Panc1 (cell line): ENCODE measurements around the gene UPK2. TPM values are rescaled to one million over a fixed set of nuclear protein-coding genes. Genes with fewer than 3 reads are reported as not detected.

Source experiments
- ATAC-seq: fragments of 200-7000 bp; cut with Tn5 transposase; 2 replicates; pipeline ENCODE4 v1.9.1; 2020; ENCODE audit warnings: mild to moderate bottlenecking, moderate library complexity
- BruUV-seq: library from RNA; stranded (reverse); fragments of 400-500 nt; replicated peaks from 2 replicates; lab custom pipeline; 2021; lab: Mats Ljungman, UMichigan
- CTCF ChIA-PET: fragments of 300-600 bp; sonication (Branson Sonifier 250); formaldehyde crosslinking; loops from one replicate; lab custom pipeline; 2022; ENCODE audit warnings: antibody characterized with exemption; lab: Charles Lee
- POLR2A ChIA-PET: fragments of 300-600 bp; sonication (Branson Sonifier 250); formaldehyde crosslinking; loops from one replicate; lab custom pipeline; 2022; ENCODE audit warnings: antibody characterized with exemption; lab: Charles Lee
- DNase-seq: peaks from one replicate; pipeline ENCODE4 v3.0.0-alpha.2; 2010; ENCODE audit warnings: low read depth, low spot score
- H3K27ac ChIP-seq: 2 replicates; pipeline ENCODE4 v1.5.1; 2011; ENCODE audit warnings: mild to moderate bottlenecking, low read length, inconsistent platforms
- H3K27me3 ChIP-seq: fragments of 200-500 bp; sonication (Bioruptor generic); 2 replicates; pipeline ENCODE4 v1.6.0; 2014; ENCODE audit warnings: low read length, inconsistent platforms; ENCODE audit not compliant: control insufficient read depth, insufficient read depth
- H3K36me3 ChIP-seq: fragments of 200-500 bp; sonication (Bioruptor generic); 2 replicates; pipeline ENCODE4 v1.5.1; 2014; ENCODE audit warnings: inconsistent platforms, mild to moderate bottlenecking, low read length, moderate library complexity; ENCODE audit not compliant: control insufficient read depth, insufficient read depth
- H3K4me1 ChIP-seq: 2 replicates; pipeline ENCODE4 v1.5.1; 2011; ENCODE audit warnings: inconsistent platforms, mild to moderate bottlenecking, low read length, moderate library complexity; ENCODE audit not compliant: control insufficient read depth, insufficient read depth
- H3K4me3 ChIP-seq, 2 experiments: 2 replicates each; pipeline ENCODE4 v1.5.1; 2011 to 2012; ENCODE audit warnings: low read depth in 2 of 2, low read length in 2 of 2, mild to moderate bottlenecking in 2 of 2, inconsistent platforms in 1 of 2, moderate library complexity in 1 of 2
- H3K9me3 ChIP-seq: fragments of 200-500 bp; sonication (Bioruptor generic); 2 replicates; pipeline ENCODE4 v1.5.1; 2014; ENCODE audit warnings: low read depth, mild to moderate bottlenecking, inconsistent platforms, low read length, moderate library complexity; ENCODE audit not compliant: control insufficient read depth, insufficient read depth
- CTCF ChIP-seq: fragments of 450-650 bp; IDR thresholded peaks from 2 replicates; pipeline ENCODE4 v1.5.1; 2017; ENCODE audit warnings: mild to moderate bottlenecking
- POLR2AphosphoS5 ChIP-seq: IDR thresholded peaks from 2 replicates; pipeline ENCODE4 v1.6.1; 2012; ENCODE audit warnings: mild to moderate bottlenecking, low read depth, low read length, moderate library complexity
- REST ChIP-seq, 2 experiments: IDR thresholded peaks; 2 replicates each; pipeline ENCODE4 v1.6.1; 2011 to 2012; ENCODE audit warnings: low read depth in 2 of 2, control low read depth in 1 of 2, low read length in 1 of 2, mild to moderate bottlenecking in 1 of 2, moderate library complexity in 1 of 2; ENCODE audit not compliant: insufficient read depth in 1 of 2
- SIN3A ChIP-seq: IDR thresholded peaks from 2 replicates; pipeline ENCODE4 v1.6.1; 2012; ENCODE audit warnings: low read depth, mild to moderate bottlenecking, low read length, moderate library complexity, borderline replicate concordance; ENCODE audit not compliant: insufficient read depth
- TCF7L2 ChIP-seq: IDR thresholded peaks from 2 replicates; pipeline ENCODE4 v1.6.1; 2011; ENCODE audit warnings: mild to moderate bottlenecking, low read depth, low read length, inconsistent platforms
- in situ Hi-C: cut with HindIII; loops from 2 replicates; pipeline ENCODE4 v1.10.0; 2016; ENCODE audit warnings: low sequenced_read_pairs, low pct_unique_long_range_greater_than_20kb
- intact Hi-C: fragments of 100-400 bp; cut with micrococcal nuclease; formaldehyde crosslinking; loops from one replicate; pipeline ENCODE4 v1.10.0; 2022; ENCODE audit not compliant: unreplicated experiment
- total RNA-seq: library from RNA; stranded (reverse); gene quantifications from one replicate; pipeline ENCODE4 v1.2.1, GENCODE V29; 2021; ENCODE audit not compliant: unreplicated experiment

UPK2 gene
- total RNA-seq, 1 experiment from 2014 or later: 0.92 TPM

- no TSS peak for BruUV-seq
- no peaks in the 10 kb centered on the region for H3K27me3 ChIP-seq
- in situ Hi-C loops: no loop called here
- POLR2A ChIA-PET: no interaction called here
- H3K27ac ChIP-seq: no peak overlapping the region
- H3K9me3 ChIP-seq: no peaks in the 10 kb centered on the region
- DNase-seq (no peak), ATAC-seq (no peak)
- intact Hi-C loops: loop anchor here (5.0 kb wide), 1 partner anchor 36 kb away; no protein-coding TSS in a partner anchor
- CTCF ChIA-PET: no interaction called here
- H3K36me3 ChIP-seq: no peaks in the 10 kb centered on the region
- H3K4me3 ChIP-seq: no peak overlapping the region
- peaks cover 10% of the 10 kb centered on the region for H3K4me1 ChIP-seq
- no peak for TF ChIP-seq POLR2AphosphoS5
- TF ChIP-seq TCF7L2: no peak
- TF ChIP-seq REST (IDR thresholded peaks at IDR 0.05; ENCODE audit: insufficient read depth in 1 of 2, low read depth in 2 of 2, low read length in 1 of 2): no peak
- TF ChIP-seq SIN3A: no peak
- no peak for TF ChIP-seq CTCF
Measured at GRCh38 chr11:118933486-118933885, 22.6 kb upstream of the UPK2 start.

GRCh38 chr11:118935376-118935775 is 20.7 kb upstream of the UPK2 start:
- no peaks in the 10 kb centered on the region for H3K27me3 ChIP-seq
- no peak overlapping the region for H3K4me3 ChIP-seq
- ChIA-PET POLR2A (interaction anchor here (0.7 kb wide), 2 partner anchors 98 to 149 kb away, joined by 4 to 15 read pairs; no protein-coding TSS in a partner anchor), CTCF (interaction anchor here (0.7 to 1.6 kb wide), 3 partner anchors 144 to 351 kb away, joined by 11 to 14 read pairs (median 11); partner anchors contain the start of gene DDX6)
- H3K27ac ChIP-seq: no peak overlapping the region
- no TSS peak for BruUV-seq
- in situ Hi-C loops: no loop called here
- H3K9me3 ChIP-seq: no peaks in the 10 kb centered on the region
- TF ChIP-seq CTCF (no peak), POLR2AphosphoS5 (no peak), TCF7L2 (no peak), SIN3A (no peak), REST (IDR thresholded peaks at IDR 0.05; ENCODE audit: insufficient read depth in 1 of 2, low read depth in 2 of 2, low read length in 1 of 2) (no peak)
- peaks cover 8% of the 10 kb centered on the region for H3K4me1 ChIP-seq
- H3K36me3 ChIP-seq: no peaks in the 10 kb centered on the region
- ATAC-seq: no peak
- intact Hi-C loops: no loop called here
- DNase-seq: no peak
